Amygdala (tissue), 56 donors: ENCODE measurements around the gene RHOV.

Source experiments
- DNase-seq, 56 donors: peaks; one replicate each; lab custom pipeline; 2025; lab: John Stamatoyannopoulos, UW

RHOV gene

DNA sequence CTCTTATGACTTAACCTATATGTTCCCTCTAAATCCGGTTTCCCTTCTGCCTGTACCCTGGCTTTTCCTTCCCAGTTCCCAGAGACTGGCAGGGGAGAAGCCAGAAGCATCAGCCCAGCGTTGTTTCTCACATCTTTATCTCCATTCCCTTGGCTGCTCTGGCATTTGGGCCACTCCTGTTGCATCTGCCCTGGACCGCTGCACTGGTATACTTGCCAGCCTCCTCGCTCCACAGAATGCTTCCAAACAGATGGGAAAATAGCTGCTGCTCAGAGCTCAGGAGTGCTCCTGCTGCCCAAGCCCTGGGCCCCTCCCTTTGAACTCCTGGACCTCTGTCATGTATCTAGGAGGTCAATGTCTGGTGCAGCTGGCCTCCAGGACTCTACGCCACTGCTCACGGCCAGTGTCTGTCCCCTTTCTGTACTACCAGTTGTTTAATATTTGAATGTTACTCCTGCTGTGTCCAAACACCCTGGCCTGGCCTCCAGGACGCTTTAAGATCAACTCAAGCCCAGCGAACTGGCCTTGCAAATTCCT is 23.4 kb downstream of the RHOV start:
- no peak for DNase-seq

GRCh38 chr15:40847223-40847961 is 26.6 kb downstream of the RHOV start:
- peak in 17 of 56 donors; percentile 3 to 52 (median 16) for DNase-seq

- DNase-seq: no peak
These were observed 27.2 kb downstream of the RHOV start for GRCh38 chr15:40846841-40847222.

DNA sequence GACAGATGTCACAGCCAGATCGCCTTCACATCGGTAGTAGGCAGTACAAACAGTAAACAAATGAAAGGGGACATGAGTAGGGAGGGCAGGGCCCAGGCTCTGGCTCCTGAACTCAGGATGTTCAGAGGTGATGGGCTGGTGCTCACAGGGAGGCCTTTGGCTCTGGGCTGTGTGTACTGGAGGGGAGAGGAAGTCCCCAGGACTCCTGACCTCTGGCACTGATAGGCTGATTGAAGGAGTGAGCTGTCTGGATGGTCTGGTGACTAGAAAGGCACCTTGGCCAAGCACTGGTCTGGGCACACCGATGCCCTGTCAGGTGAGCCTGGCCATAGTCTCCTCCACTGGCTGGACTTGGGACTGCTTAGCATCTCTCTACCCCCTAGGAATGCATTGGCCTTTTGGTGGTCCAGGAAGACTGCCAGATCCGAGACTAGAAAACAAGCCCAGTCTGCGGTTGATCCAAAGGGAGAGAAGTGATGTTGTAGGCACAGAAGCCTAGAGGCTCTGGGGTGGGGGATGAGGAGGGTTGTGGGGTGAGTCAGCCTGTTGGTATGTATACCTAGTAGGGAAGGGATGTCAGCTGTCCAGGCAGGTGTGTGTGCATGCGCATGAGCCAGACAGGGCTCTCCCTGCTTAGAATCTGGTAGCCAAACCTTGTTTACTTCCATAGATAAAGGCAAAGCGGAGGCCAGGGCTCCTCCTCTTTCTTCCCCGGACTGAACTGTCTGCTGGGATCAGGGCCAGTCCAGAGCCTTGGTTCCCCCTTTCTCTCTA is 28.3 kb downstream of the RHOV start:
- DNase-seq: no peak

- no peak for DNase-seq
These were observed 29.0 kb downstream of the RHOV start for GRCh38 chr15:40845036-40845435.

DNA sequence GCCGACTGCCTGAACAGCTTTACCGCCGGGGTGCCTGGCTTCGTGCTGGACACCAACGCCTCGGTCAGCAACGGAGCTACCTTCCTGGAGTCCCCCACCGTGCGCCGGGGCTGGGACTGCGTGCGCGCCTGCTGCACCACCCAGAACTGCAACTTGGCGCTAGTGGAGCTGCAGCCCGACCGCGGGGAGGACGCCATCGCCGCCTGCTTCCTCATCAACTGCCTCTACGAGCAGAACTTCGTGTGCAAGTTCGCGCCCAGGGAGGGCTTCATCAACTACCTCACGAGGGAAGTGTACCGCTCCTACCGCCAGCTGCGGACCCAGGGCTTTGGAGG is 29.4 kb downstream of the RHOV start:
- DNase-seq: no peak

GRCh38 chr15:40843885-40844695 is 29.9 kb downstream of the RHOV start, which contains the start of gene SPINT1:
SPINT1 (plus strand) TSS chr15:40844048; CDS start chr15:40844555, 507 bp downstream.
- DNase-seq: no peak

DNA sequence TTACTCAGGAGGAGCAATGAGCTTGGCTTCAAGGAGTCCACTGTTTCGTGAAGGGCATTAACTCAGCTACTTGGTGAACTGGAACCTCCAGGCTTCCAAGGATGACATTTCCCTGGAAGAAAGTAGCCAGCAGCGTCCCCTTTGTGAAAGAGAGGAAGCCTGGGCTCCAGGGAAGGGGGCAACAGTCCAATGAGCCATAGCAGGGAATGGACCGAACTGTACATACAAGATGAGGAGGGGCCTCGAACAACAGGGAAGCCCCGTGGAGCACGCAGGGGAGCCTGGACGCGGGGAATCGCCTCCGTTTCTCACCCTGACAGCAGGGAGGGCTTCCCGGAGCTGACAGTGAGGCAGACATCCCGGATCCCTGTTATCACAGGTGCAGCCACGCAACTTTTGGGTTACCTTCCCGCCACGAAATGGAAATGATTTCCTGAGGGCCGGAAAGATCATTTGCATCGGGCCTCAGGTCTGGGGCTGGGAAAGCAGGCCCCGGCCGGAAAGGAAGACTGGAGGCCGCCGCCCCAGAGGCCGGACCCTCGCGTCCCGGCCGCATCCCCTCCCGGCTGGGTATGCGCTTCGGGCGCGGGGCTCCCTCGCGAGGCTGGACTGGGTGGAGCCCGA is 30.7 kb downstream of the RHOV start:
- no peak for DNase-seq

DNA sequence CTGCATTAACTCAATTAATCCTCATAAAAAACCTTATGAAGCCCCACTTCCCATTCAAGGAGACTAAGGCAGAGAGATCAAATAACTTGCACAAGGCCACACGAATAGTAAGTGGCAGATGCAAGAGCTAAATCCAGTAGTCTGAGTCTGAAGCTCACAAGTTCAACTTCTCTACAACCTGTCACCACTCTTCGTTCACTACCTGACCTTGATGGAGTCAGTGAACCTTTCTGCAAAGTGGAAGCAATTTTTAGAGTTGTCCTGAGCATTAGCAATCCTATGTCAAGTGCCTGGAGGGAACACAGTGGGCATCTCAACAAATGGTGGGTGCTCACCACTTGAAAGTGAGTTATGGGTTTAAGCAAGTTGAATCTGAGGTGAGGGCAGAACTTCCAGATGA is 32.3 kb downstream of the RHOV start:
- no peak for DNase-seq

- no peak for DNase-seq
These were observed 35.3 kb downstream of the RHOV start for GRCh38 chr15:40838756-40839155.

DNA sequence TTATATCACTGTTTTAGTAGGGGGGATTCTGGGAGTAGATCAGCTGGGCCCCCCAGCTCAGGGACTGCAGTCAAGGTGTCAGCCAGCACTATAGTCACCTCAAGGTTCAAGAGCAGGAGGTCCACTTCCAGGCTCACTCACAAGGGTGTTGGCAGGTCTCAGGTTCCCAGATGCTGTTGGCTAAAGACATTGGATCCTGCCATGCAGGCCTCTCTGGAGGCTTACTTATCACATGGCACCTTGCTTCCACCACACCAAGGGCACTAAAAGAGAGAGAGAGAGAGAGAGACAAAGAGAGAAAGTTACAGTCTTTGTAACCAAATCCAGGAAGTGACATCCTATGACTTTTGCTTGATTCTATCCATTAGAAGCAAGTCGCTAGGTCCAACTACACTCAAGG is 38.0 kb downstream of the RHOV start:
- no peak for DNase-seq

DNA sequence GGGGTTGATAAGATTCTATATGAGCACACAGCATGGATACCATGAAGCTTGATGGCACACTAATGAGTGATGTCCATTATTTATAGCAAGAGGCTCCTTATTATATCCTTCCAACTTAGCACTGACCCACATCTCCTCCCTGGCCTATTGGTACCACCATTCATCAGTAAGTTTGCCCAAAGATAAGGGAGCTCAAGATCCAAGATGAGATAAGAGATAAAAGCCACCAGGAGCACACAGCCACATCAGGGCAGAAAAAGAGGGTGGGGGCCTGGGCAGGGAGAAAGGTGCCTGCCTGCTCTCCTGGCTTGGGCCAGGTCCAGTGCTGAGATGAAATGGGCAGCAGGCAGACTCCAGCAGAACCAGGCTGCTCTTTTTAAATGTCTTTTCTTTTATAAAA is 41.1 kb downstream of the RHOV start:
- DNase-seq: no peak

DNA sequence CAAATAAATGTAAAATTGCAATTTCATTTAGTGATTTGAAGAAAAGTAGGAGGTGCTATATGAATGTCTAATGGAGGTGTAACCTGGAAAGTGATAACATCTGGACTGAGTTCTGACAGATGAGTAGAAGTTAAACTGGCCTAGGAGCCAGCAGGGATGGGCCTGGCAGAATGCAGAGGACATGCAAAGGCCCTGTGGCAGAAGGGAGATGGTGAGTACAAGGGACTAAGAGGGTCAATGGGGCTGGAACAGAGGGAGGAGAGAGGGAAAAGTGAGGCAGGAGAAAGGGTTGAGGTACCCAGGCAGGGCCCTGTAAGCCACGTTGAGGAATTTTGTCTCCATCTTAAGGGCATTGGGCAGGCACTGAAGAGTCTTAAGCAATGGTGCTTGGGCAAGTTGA is 42.2 kb downstream of the RHOV start:
- DNase-seq: no peak

DNA sequence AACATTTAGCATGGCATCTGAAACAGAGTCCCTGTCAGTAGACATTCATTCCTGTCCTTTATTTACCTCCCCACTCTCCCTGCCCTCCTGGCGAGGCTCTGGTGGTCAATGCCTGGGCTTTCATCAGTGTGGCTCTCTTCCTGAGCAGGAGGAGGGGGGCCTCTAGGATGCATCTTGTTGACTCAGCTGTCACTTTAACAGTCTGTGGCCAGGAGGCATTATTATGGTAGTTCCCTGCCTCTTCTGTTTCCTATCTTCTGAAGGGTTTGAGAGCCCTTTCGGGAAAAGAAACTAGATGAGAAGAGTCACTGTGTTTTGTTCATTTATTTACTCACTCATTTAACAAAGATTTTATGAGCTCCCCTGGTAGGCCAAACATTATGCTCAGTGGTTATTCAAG is 43.1 kb downstream of the RHOV start:
- DNase-seq: no peak

- DNase-seq: no peak
These were observed 44.9 kb downstream of the RHOV start for GRCh38 chr15:40829115-40829514.

GRCh38 chr15:40828447-40829036 is 45.5 kb downstream of the RHOV start, which contains the start of gene PPP1R14D:
PPP1R14D (minus strand) TSS chr15:40828708; CDS start chr15:40828641, 67 bp downstream.
- no peak for DNase-seq

DNA sequence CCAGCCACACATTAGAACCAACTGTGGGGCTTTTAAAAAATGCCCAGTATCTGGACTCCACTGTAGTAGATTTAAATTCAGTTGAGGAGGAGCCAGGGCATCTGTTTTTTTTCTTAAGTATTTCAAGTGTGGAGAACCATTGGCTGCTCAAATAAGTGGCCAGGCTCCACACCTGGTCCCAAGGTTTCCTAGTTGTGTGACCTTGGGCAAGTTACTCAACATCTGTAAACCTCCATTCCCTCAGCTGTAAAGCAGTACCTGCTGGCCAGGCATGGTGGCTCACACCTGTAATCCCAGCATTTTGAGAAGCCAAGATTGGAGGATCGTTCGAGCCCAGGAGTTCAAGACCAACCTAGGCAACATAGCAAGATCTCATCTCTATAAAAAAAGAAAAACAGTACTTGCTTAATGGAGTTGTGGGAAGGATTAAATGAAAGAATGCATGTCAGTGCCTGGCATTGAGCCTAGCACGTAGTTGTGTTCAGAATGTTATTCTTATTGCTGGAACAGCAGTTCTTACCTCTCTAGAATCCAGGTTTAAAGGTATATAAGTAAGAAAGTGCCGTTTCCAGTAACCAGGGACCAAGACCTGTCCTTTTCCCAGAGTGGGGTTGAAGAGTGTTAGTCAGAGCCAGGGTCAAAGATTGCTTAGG is 47.5 kb downstream of the RHOV start:
- no peak for DNase-seq

DNA sequence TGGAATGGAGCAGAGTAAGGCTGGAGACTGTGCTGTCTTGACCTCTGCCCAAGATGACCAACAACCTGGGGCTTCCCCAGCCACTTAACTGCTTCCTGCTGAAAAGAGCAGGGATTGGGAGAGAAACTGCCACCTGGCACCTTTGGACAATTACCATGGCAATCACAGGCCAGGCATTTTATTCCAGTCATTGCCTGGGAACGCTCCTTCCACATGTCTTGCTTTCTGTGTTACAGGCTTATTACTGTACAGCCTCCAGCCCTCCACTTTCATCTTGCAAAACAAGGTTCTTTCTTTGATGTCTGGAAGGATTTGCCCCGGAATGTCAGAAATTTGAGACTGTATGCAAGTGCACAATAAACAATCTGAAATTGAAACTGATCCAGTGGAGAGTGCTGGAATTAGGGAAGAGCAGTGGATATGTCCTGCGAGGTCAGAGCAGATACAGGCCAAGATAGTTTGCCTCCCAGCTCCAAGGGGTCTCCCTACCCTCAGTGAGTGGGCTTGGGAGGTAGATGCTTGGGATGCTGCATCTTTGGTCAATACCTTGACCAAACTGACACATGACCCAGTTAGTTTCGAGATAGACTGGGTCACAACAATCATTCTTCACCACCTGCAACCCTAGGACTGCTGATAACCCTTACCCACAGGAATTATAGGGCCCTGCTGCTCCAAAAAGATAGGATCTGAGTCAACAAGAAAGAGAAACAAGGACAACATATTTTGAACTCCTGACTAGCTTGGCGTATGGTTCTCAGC is 48.2 kb downstream of the RHOV start:
- DNase-seq: no peak
